ENCODE results near the gene GALNTL6. TPM values are rescaled to one million over a fixed set of nuclear protein-coding genes. Genes with fewer than 3 reads are reported as not detected.

Gene GALNTL6
- total and polyA plus RNA-seq, 2 of the 4 experiments (the other 2 are of a cell fraction), result under 0.01 TPM; not detected in 1

DNA sequence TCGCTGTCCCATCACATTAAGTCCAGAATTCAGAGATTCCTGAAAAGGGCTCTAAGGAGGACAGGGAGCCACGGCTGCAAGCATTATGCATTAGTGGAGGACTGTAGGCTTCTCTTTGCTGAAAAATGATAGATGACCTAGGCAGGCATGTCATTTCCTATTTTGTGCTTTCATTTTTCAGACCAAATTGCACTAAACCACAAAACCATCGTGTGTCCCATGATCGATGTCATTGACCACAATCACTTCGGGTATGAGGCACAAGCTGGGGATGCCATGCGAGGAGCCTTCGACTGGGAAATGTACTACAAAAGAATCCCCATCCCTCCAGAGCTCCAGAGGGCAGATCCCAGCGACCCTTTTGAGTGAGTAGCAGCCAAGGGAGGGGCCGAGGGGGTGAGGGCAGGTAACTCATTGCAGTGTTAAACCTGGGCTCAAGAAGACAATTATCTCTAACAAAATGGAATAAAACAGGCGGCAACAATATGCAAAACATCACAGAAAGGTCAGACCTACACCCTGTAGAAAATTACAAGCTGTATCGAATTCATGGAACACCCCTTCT lies 1000.2 kb downstream of the GALNTL6 start:
- Histone ChIP-seq H3K4me3 (ENCODE audit: insufficient read depth, low read depth, low read length) (no peak overlapping the region), H3K9ac (ENCODE audit: low read depth, low read length) (no peak overlapping the region), H3K56ac (ENCODE audit: extremely low read depth, insufficient read depth, low read length) (no peak overlapping the region), H2AK9ac (replicated peaks; ENCODE audit: low read depth, low read length, poor library complexity) (no peak overlapping the region), H3K14ac (replicated peaks; ENCODE audit: low read depth, low read length) (no peak overlapping the region), H3K18ac (ENCODE audit: low read depth, low read length) (no peak overlapping the region), H3K4me2 (ENCODE audit: low read depth, low read length) (no peak overlapping the region), H2AFZ (replicated peaks; ENCODE audit: low read length, poor library complexity) (no peak overlapping the region), H4K5ac (ENCODE audit: low read depth, low read length) (no peak overlapping the region), H2BK20ac (ENCODE audit: low read depth, low read length) (0 out of 2 replicates have a peak overlapping the region, but pooled peaks have one; percentile 14), H4K8ac (ENCODE audit: low read depth in 2 of 2, low read length in 2 of 2) (no peak overlapping the region), H2AK5ac (ENCODE audit: low read depth, low read length) (no peak overlapping the region), H3K4me1 (ENCODE audit: control insufficient read depth, insufficient read depth, low read length) (0 out of 2 replicates have a peak, but pooled peaks cover 3% of the 10 kb centered on the region), H4K20me1 (ENCODE audit: insufficient read depth, low read length) (no peaks in the 10 kb centered on the region), H3K27me3 (ENCODE audit: control insufficient read depth, insufficient read depth, low read length) (no peaks in the 10 kb centered on the region), H3K4ac (ENCODE audit: low read depth, low read length) (0 out of 2 replicates have a peak overlapping the region, but pooled peaks have one; percentile 4), H3K27ac (ENCODE audit: insufficient read depth, low read length) (no peak overlapping the region), H3K79me1 (ENCODE audit: low read depth in 1 of 2, low read length in 2 of 2) (no peaks in the 10 kb centered on the region), H3K23ac (ENCODE audit: low read depth, low read length) (no peak overlapping the region), H2BK15ac (ENCODE audit: low read depth, low read length) (no peak overlapping the region), H3K36me3 (ENCODE audit: control insufficient read depth, insufficient read depth, low read length) (no peaks in the 10 kb centered on the region), H2BK5ac (ENCODE audit: low read depth, low read length, poor library complexity, severe bottlenecking) (no peak overlapping the region), H2BK120ac (ENCODE audit: low read depth, low read length) (peak overlapping the region; percentile 21; the same call in 1 of the 2 replicates), H4K91ac (ENCODE audit: insufficient read depth, low read depth, low read length) (peak overlapping the region; percentile 20; the same call in 1 of the 2 replicates), H3K9me3 (ENCODE audit: control insufficient read depth, insufficient read depth, low read length) (no peaks in the 10 kb centered on the region), H3K9me1 (ENCODE audit: insufficient read depth, low read length) (no peaks in the 10 kb centered on the region)
- ATAC-seq (ENCODE audit: low read depth) (peak; percentile 32), DNase-seq (peak; percentile 13)
- in situ Hi-C loops (cut with MboI; ENCODE audit: low sequenced_read_pairs), result no loop called here
- ChIA-PET CTCF (no interaction called here), POLR2A (ENCODE audit: unreplicated experiment) (no interaction called here)
- TF ChIP-seq BHLHE40 (IDR thresholded peaks at IDR 0.05; ENCODE audit: low read depth, low read length) (no peak), CEBPB (IDR thresholded peaks at IDR 0.05; ENCODE audit: low read depth, low read length) (no peak), MAFK (IDR thresholded peaks at IDR 0.05; ENCODE audit: low read depth, low read length) (no peak), MAZ (IDR thresholded peaks at IDR 0.05; ENCODE audit: borderline replicate concordance, low read depth, low read length) (no peak), NFE2L2 (IDR thresholded peaks at IDR 0.05; ENCODE audit: low read depth, low read length) (no peak), MXI1 (IDR thresholded peaks at IDR 0.05; ENCODE audit: borderline replicate concordance, low read depth, low read length) (no peak), RFX5 (IDR thresholded peaks at IDR 0.05; ENCODE audit: low read depth, low read length) (no peak), RCOR1 (IDR thresholded peaks at IDR 0.05; ENCODE audit: insufficient replicate concordance, low read length) (no peak), FOS (IDR thresholded peaks at IDR 0.05; ENCODE audit: low read depth, low read length) (no peak)
- TF ChIP-seq, protein P1, sequence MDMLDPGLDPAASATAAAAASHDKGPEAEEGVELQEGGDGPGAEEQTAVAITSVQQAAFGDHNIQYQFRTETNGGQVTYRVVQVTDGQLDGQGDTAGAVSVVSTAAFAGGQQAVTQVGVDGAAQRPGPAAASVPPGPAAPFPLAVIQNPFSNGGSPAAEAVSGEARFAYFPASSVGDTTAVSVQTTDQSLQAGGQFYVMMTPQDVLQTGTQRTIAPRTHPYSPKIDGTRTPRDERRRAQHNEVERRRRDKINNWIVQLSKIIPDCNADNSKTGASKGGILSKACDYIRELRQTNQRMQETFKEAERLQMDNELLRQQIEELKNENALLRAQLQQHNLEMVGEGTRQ (IDR thresholded peaks at IDR 0.05; ENCODE audit: low read depth, low read length), result no peak
- TF ChIP-seq, protein P2, sequence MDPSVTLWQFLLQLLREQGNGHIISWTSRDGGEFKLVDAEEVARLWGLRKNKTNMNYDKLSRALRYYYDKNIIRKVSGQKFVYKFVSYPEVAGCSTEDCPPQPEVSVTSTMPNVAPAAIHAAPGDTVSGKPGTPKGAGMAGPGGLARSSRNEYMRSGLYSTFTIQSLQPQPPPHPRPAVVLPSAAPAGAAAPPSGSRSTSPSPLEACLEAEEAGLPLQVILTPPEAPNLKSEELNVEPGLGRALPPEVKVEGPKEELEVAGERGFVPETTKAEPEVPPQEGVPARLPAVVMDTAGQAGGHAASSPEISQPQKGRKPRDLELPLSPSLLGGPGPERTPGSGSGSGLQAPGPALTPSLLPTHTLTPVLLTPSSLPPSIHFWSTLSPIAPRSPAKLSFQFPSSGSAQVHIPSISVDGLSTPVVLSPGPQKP (IDR thresholded peaks at IDR 0.05; ENCODE audit: borderline replicate concordance, low read depth, low read length), result no peak
- TF ChIP-seq, protein P3, sequence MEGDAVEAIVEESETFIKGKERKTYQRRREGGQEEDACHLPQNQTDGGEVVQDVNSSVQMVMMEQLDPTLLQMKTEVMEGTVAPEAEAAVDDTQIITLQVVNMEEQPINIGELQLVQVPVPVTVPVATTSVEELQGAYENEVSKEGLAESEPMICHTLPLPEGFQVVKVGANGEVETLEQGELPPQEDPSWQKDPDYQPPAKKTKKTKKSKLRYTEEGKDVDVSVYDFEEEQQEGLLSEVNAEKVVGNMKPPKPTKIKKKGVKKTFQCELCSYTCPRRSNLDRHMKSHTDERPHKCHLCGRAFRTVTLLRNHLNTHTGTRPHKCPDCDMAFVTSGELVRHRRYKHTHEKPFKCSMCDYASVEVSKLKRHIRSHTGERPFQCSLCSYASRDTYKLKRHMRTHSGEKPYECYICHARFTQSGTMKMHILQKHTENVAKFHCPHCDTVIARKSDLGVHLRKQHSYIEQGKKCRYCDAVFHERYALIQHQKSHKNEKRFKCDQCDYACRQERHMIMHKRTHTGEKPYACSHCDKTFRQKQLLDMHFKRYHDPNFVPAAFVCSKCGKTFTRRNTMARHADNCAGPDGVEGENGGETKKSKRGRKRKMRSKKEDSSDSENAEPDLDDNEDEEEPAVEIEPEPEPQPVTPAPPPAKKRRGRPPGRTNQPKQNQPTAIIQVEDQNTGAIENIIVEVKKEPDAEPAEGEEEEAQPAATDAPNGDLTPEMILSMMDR (conservative IDR thresholded peaks at IDR 0.05; ENCODE audit: low read depth, low read length), result no peak
- dilution Hi-C loops (cut with HindIII; ENCODE audit: low sequenced_read_pairs, unreplicated experiment), result no loop called here
- no TSS peak for BruUV-seq (replicated peaks)
- no CpG with 5 or more reads among the region's 11 CpGs for WGBS, 2 experiments (ENCODE audit: extremely low coverage in 2 of 2, insufficient read length in 1 of 2)
- intact Hi-C loops (cut with micrococcal nuclease), result no loop called here
